G401.6 (cell line): ENCODE data around the gene DLGAP1.

Experiments
- FAIRE-seq: peaks from 2 replicates; lab custom pipeline; 2012; peaks lifted over from hg19 to GRCh38; lab: Jason Lieb, UNC

The DLGAP1 gene

DNA sequence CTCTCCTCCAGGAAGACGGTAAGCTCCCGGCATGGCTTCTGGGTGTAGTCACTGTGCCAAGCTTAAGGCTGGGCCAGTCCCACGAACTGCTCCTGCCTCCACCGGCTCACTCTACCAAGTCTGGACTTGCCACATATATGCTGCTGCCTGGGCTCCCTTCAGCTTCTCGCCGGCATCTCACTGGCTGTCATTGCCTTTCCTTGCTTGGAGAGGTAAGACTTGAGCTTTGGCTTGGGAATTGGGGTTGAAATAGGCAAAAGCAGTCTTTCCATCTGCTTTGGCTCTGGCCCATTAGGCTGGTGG lies 524.1 kb downstream of the DLGAP1 start:
- no peak for FAIRE-seq

DNA sequence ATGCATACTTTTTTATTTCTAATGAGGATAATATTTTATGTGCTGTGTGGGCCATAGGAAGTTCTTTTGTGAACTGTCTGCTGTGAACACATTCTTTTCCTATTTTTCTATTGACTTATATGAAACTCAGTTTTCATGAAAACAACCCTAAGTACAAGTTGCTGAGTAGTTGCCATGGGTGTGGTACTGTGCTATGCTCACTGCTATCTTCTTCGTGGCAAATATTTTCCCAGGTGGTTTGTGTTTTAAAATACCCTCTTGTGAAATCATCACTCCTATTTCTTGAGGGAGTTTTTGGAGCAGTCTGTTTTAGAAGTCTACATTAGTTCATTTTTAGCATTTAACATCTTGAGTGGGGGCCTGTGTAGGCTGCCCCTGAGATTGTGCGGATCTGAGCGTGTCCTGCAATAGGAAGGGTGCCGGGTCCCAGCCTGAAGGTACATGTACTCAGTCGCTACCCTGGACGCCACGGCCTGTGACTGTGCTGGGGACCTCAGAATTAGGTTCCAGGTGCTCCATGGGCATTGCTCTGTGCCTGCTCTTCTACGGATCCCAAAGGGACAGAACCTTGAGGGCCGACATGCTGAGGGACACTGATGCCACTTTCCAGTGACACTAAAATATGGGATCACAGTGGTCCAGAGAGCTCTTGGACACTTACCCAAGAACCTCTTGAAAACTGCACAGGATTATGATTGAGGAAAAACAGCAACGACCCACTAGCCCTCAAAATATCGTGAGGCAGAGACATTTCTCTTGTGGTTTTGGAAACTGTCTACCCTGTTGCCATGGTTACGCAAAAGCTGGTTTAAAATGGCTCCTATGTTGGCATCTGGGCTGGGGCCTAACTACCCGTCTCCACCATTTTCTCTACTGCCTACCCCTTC lies 524.7 kb downstream of the DLGAP1 start:
- no peak for FAIRE-seq

DNA sequence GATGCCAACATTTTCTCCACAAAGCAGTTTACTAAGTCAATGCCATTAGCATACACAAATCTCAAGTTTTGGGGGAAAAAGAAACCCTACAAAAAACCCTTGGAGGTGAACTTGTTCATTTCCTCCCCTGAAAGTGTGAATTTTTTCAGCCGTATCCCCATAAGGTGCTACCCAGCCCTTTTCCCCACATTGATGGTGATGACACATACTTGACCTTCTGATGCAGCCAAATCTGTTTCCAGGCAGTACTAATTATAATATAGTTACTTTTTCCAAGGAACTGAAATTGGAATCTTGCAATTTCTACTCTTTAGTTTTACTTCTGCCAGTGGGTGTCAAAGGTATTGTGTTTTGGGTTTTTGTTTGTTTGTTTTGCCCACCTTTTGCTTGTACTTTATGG lies 530.7 kb downstream of the DLGAP1 start:
- no peak for FAIRE-seq

DNA sequence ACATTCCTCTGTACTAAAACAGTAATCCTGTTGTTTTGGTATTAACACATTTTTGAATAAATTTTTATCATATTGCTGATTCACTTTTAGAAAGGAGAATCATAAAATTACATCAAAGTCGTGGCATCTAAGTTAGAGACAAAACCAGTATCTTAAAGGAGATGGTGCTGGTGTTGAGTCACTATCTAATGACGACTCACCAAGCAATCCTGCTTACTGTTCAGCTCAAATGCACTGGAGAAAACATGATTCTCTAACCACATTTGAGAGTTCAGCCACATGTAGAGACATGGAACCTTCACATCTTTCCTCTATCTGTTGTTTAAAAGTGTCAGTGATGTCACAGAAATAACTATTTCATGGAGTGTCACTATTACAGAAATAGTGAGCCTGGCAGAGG lies 531.4 kb downstream of the DLGAP1 start:
- no peak for FAIRE-seq

DNA sequence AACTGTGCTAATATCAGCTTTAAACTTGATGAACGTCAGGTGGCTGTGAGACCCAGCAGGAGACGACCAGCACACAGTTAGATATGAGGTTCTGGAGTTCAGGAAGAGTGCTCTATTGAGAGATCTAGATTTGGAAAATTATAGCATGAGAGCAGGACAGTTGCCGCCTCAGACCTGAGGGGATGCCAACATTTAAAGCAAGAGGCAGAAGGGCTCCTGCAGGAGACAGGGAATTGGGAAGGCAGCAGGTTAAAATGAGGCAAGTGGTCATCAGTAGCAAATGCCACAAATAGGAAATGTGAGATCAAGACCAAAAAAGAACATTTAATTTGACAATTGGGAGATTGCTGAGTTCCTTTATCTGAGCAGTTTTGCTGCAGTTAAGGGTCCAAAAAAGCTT lies 533.3 kb downstream of the DLGAP1 start:
- no peak for FAIRE-seq

DNA sequence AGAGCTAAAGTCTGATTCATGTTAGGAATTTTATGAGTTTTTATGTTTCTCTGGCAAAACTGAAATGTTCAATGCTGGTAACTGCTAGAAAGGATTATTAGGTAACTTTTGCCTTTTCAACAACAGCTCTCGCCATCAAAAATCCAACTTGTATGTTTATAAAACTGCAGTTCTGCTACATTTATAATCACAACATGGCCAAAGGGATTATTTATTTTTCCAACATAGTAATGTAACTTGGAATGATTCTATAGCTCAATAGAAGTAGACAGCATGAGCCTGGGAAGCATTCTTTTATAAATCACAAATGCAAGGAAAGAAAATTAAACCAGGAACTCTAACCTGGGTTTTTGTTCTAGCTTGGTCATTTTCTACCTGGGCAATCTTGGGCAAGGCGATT lies 534.3 kb downstream of the DLGAP1 start:
- FAIRE-seq, result no peak

DNA sequence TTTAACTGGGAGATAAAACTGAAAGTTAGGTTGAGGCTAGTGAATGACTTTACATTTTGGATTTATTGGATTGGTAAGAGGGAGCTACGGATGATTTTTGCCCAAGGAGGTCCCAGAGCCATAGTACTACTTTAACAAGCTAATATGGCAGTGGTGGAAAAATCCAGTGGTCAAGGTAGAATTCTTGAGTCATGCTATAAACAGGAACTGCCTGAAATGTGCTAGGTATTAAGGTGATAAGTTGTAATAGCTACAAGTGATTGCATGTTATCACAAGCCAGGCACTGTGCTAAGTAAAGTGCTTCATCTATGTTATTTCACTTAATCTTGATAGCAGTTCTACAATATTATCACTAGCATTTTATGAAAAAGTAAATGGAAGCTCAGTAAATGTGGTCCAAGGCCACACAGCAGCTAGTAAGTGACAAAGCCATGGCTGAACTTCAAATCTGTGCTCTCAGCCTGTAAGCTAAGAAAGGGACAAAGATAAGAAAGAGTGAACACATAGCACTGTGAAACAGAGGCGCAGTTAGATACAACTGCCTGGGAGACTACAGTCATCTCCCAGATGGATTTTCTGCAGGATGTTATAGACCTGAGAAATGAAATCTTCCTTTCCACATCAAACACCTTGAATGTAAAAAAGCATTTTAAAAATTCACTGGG lies 535.6 kb downstream of the DLGAP1 start:
- no peak for FAIRE-seq

DNA sequence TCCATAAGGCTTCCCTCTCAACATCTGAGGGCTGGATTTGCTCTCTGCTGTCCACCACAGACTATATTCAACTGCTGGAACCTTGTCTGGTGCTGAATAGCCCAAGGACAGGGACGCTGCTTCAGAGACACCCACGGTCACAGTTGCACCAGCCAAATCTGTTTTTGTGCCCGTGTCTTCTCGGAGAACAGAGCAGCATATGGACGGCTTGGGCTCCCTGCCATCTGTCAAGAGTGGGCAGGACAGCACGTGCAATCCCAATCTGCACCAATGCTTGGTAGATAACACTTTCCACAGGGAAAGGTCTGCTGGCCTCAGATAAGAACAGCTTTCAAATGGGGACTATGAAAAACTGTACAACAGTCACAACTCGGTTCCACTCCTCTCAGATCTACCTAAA lies 539.0 kb downstream of the DLGAP1 start:
- FAIRE-seq, result no peak

DNA sequence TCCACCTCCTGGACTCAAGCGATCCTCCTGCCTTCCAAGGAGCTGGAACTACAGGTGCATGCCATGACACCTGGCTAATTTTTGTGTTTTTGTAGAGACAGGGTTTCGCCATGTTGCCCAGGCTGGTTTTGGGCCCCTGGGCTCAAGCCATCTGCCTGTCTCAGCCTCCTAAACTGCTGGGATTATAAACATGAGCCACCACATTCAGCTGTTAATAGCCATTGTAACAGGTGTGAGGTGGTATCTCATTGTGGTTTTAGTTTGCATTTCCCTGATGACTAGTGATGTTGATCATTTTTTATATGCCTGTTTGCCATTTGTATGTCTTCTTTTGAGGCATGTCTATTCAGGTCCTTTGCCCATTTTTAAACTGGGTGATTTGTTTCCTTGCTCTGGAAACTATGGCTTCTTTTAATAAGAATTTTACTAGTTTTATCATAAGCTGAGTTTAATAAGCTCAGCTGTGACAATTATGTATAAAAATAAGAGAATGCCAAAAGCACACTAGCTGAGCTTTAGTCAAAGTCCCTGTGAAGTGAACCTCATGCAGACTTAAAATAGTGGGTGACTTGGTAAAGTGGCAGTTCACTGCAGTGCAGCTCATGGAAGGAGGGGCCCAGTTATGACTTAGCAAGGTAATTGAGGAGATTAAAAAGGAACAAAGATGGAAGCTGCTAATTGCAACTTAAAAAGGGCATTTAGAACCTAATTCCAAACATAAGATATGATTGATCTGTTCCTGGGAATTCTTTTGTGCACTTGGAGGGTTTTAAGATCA lies 540.1 kb downstream of the DLGAP1 start:
- FAIRE-seq, result no peak

DNA sequence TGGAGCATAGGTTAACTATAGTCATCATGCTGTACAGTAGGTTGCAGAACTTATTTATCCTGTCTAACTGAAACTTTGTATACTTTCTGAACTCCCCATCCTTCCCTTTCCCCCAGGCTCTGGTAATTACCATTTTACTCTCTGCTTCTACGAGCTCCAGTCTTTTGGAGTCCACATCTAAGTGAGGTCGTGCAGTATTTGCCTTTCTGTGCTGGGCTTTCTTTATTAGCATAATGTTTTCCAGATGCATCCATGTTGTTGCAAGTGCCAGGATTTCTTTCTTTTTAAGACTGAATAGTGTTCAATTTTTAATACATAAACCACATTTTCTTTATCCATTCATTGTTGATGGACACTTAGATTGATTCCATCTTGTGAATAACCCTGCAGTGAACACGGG lies 541.0 kb downstream of the DLGAP1 start:
- FAIRE-seq, result no peak

DNA sequence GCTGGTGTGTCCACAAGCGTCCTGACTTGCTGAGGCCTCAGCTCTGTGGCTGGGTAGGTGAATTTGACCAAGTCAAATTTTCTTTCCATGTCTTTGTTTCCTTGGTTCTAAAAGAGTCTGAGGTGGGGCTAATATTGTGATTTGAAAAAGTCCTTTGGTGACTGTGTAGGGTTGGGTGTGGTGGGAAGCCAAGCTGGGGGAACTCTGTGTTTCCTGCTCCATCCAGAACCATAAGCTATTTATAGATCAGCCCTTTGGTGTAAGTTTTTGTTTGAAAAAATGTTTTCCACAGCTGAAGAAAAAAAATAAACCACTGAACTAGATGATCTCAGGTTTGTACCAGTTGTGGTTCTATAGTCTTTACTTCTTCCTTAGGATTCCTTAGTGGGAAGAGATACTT lies 542.4 kb downstream of the DLGAP1 start:
- FAIRE-seq, result no peak

DNA sequence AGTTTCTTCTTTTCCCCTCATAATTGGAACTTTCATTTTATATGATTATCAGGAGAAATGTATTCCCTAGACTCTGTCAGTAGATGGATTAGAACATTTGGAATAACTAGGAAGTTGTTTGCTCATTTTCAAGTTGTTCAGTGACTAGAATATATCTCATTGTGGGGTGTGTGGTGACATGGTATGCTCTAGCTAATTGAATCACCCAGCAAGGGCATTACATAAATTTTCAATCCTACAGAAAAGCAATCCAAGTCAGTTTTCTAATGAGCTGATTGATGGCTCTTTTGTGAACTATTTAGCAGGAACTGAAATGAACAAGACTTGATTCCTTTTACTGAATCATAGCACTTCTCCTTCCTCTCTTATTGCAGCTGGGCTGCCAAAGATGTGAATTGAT lies 543.7 kb downstream of the DLGAP1 start:
- FAIRE-seq, result no peak

DNA sequence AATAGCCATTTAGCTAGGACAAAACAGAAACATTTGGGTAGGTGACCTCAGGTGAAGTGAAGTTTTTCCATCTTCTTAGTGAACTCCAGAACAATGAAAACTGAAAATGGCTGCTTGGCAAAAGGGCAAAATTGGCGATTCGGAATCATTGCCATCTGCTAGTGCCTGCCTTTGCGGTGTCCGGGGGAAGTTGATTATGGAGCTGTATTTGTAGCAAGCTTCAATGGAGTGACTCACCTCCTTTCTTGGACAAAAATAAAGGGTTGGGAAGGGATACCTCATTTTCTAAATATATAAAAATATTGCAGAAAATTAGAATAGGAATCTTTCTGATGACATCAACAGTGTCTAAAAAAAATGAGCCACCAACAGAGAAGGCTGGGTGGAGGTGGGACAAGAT lies 544.6 kb downstream of the DLGAP1 start:
- FAIRE-seq, result no peak

DNA sequence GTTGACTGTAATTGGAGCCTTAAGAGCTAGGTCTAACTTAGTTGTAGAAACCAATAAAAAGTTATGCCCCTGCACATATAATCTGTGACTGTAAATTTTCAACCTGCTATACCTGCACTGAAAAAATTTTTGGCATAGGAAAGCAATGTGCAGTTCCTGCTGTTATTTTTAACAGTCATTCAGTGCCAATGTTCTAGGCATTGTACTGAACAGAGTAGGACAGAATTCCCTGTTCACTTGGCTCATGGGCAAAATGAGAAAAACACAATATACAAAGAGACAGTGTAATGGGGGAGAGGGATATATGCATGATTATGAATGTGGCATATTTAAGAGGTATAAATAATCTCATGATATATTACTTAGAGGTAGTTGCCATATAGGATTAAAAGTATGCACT lies 547.2 kb downstream of the DLGAP1 start:
- no peak for FAIRE-seq

DNA sequence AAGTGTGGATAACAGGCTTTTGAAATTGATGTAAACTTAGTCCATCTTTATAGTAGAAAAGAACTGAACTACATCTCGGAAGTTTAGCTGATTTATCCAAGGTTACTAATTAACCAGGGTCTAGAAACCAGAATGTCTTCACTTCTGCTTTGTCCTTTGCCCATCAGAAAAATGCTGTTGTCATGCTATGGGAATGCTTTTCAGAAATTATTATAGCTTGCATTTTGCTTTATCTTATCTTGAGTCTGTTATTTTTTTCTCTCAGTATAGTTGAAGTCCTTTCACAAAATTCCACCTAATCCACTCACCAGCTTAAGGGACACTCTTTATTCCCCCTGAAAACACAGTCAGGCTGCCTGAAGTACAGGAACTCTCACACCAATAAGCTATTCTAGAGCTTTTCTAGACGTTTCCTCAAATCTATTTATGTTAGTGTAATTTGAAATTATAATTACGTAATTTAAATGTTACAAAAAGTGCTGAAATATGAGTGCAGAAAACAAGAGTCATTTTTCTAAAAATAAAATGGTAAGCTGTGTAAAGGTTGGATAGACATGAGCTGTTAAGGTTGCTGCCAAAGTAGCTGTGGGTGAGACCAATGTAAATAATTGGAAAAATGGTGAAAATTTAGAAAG lies 548.9 kb downstream of the DLGAP1 start:
- no peak for FAIRE-seq

DNA sequence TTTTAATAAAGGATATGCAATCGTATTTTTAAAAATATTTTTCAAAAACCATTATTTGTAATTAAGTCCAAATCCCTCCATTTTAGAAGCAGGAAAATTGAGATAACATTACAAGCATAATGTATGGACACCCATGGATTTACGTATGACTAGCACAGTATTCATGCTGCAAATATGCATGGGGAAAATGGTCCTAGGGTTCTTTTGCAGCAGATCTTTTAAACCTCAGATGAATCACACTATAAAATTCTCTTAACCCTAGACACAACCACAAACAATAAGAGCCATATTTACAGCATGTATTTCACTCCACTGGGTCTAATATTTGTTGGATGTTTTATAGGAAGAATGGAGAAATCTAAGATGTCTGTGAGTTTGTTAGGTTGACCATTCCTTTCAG lies 551.8 kb downstream of the DLGAP1 start:
- no peak for FAIRE-seq

DNA sequence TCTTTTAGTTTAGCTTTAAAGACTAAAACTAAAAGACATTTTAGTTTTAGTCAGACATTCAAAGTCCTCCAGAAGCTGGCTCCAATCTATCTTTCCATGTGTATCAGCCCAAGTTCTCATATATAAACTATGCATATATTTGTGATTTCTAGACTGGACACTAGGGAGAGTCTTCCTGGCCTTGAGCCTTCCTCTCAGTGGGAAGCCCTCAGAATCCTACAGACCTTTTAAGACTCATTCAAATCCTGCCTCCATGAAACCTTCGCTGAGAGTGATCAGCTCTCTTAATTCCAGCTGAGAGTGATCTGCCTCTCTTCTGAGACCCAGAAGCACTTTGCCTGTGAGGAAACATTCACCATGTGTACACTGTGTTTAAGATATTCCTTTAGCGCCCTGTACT lies 552.4 kb downstream of the DLGAP1 start:
- no peak for FAIRE-seq

DNA sequence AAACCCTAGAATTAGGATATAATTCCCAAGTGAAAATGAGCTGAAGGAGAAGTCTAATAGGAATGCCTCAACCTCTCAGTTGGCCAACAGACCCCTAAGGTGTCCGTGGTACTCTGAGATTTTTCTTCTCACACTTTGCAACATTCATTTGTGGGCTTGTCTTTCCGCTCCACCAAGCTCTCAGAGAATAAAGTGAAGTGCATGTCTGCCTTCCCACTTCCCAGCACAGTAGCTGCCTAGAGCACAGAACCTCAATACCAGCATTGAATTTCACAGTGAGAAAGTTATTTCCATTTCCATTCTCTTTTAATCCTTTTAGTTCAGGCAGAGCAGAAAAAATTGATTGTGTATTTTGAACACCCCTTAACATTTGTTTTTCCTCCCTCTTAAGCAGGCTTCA lies 553.3 kb downstream of the DLGAP1 start:
- no peak for FAIRE-seq

DNA sequence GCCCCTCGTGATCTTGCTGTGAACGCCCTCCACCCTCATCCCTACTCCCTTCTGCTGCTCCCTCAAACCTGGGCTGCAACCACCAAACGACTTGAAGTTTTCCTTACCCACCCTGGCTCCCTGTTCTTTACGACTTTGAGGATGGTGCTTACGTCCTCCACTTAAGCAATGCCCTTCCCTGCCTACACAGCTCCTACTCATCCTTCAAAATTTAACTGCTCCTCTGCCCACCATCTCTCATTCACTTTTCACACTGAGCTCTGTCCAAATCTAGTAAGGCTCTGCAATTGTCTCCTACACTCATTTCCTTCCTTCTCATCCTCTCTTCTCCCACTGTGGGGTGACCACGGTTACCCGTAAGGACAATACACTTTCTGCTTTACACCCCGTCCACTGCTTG lies 554.1 kb downstream of the DLGAP1 start:
- FAIRE-seq, result no peak

DNA sequence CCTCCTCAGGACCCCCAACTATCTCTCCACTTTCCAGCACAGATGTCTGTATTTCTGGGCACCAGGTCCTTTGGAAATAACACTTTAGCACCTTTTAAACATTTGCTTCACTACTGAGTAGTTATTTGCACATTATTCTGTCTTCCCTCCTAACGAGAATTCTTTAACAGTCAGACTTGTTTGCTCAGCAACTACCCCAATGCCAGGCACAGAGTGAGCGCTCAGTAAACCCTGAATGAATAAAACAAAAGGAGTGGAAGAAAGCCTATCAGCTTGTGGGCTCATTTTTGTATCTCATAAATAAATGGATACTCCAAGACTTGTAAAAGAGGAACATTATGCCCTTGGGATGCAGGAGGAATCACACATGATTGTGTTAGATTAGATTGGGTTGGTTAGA lies 554.8 kb downstream of the DLGAP1 start:
- no peak for FAIRE-seq

DNA sequence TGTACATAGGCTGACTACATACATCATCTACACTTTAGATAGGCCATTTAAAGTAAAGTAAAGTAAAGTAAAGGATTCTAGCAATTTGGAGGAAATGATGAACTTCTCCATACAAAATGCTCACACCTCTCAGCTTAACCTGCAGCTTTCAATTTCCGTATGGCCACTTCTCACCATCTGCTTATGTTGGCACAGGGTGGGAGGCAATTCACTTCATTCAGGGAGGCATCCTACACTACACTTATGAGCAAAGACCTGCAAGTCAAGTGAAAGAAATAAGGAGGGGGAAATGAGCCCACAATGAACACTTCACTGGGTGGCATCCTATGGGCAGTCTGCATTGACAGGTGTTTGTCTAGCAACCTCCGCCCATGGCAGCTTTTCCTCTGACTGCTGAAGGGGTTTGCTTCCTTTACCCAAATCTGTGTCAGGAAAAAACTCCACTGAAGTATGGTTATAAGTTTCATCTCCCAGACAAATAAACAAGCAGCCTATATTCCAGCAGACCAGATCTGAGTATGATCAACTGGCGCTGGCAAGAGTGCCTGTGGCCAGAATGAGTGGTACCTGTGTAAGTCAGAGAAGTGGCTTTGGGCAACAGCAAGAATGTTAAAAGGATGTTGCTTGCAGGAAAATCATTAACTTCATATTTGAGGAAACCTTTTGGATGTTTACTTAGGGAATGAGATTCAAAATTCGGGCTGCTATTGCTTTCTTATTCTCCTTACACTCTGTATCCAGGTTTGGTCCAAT lies 556.1 kb downstream of the DLGAP1 start:
- no peak for FAIRE-seq

DNA sequence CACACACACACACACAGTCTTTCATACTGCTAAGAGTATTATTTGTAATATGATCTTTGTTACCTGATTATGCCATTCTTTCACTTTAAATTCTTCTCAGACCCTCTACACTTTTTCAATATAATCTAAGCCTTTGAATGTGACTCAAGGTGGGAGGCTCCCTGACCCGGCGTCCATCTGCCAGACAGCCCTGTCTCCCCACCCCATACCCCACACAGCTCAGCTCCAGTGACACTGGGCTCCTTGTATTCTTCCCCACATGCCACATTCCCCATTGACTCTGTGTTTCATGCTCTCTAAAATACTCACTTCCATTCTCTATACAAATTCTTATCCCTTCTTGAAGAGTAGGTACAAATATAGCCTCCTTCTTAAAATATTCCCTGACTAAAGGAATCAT lies 563.0 kb downstream of the DLGAP1 start:
- FAIRE-seq, result no peak
